Natural killer cell (primary cell): ENCODE measurements around the gene DNM1. TPM values are rescaled to one million over a fixed set of nuclear protein-coding genes. Genes with fewer than 3 reads are reported as not detected.

Source experiments
- ATAC-seq, 3 donors: fragments of 150-1000 bp in 2 of 3; fragments of 200-7000 bp in 1 of 3; cut with Tn5 transposase; 1 replicate in 1 of 3; 2 replicates in 2 of 3; pipeline ENCODE4 v1.10.0; 2021; ENCODE audit warnings: mild to moderate bottlenecking in 2 of 3, moderate library complexity in 2 of 3
- DNase-seq, 2 donors: peaks; one replicate each; pipeline versions ENCODE4 v3.0.0 to v3.0.0-alpha.2; 2013 to 2021; ENCODE audit warnings: mixed read lengths in 1 of 2
- H3K27ac ChIP-seq: one replicate; pipeline ENCODE4 v1.5.1; 2013; ENCODE audit warnings: mild to moderate bottlenecking, low read length
- H3K27me3 ChIP-seq: one replicate; pipeline ENCODE4 v1.6.1; 2013; ENCODE audit warnings: low read length; ENCODE audit not compliant: control insufficient read depth, insufficient read depth
- H3K36me3 ChIP-seq: one replicate; pipeline ENCODE4 v1.6.1; 2013; ENCODE audit warnings: low read length; ENCODE audit not compliant: control insufficient read depth, insufficient read depth
- H3K4me1 ChIP-seq: one replicate; pipeline ENCODE4 v1.6.1; 2013; ENCODE audit warnings: low read length; ENCODE audit not compliant: control insufficient read depth, insufficient read depth
- H3K4me3 ChIP-seq: one replicate; pipeline ENCODE4 v1.5.1; 2013; ENCODE audit warnings: low read length
- H3K9me3 ChIP-seq: one replicate; pipeline ENCODE4 v1.6.1; 2013; ENCODE audit warnings: low read length; ENCODE audit not compliant: control insufficient read depth, insufficient read depth
- H3K27ac Mint-ChIP-seq, 2 donors: one replicate each; pipeline ENCODE4 v1.8.0; 2022; ENCODE audit warnings: mild to moderate bottlenecking in 2 of 2, mixed read lengths in 2 of 2, moderate library complexity in 1 of 2
- H3K27me3 Mint-ChIP-seq, 2 donors: one replicate each; pipeline ENCODE4 v1.8.0; 2022; ENCODE audit warnings: low read depth in 2 of 2, mixed read lengths in 2 of 2
- H3K36me3 Mint-ChIP-seq: one replicate; pipeline ENCODE4 v1.8.0; 2022; ENCODE audit warnings: mixed read lengths
- H3K4me1 Mint-ChIP-seq, 2 donors: one replicate each; pipeline ENCODE4 v1.8.0; 2022; ENCODE audit warnings: mixed read lengths in 2 of 2
- H3K4me3 Mint-ChIP-seq: one replicate; pipeline ENCODE4 v1.8.0; 2022; ENCODE audit warnings: mild to moderate bottlenecking, moderate library complexity, mixed read lengths
- H3K9me3 Mint-ChIP-seq, 2 donors: one replicate each; pipeline ENCODE4 v1.8.0; 2022; ENCODE audit warnings: mixed read lengths in 2 of 2
- CTCF ChIP-seq: fragments of 200-600 bp; IDR thresholded peaks from one replicate; pipeline ENCODE4 v1.8.0; 2022; ENCODE audit warnings: antibody characterized with exemption
- WGBS: methylation state at CpG from one replicate; pipeline ENCODE4 v1.1.7; 2013; ENCODE audit warnings: missing lambda C conversion rate; ENCODE audit not compliant: insufficient coverage; 5-methylcytosine and 5-hydroxymethylcytosine counted together
- intact Hi-C: fragments of 100-400 bp; cut with micrococcal nuclease; formaldehyde crosslinking; loops from one replicate; pipeline ENCODE4 v1.14.2; 2022
- total RNA-seq, 4 donors: library from RNA; stranded (reverse); fragments of 120-200 nt in 1 of 4; gene quantifications; one replicate each; pipeline versions ENCODE4 v1.2.3 to v1.2.4, GENCODE V29; 2013 to 2022

The DNM1 gene
- total RNA-seq, 3 donors from 2014 or later (not counting 1 experiment from before 2014, with no cell fraction given), result 1.4 to 8.1 (median 2.6) TPM

- Histone ChIP-seq H3K27ac (no peak overlapping the region), H3K4me3 (no peak overlapping the region), H3K27me3 (no peaks in the 10 kb centered on the region), H3K4me1 (peaks cover 39% of the 10 kb centered on the region), H3K36me3 (no peaks in the 10 kb centered on the region), H3K9me3 (no peaks in the 10 kb centered on the region)
- intact Hi-C loops, result no loop called here
- Mint-ChIP-seq H3K27me3 (peaks cover 0 to 11% of the 10 kb centered on the region in 2 donors), H3K9me3 (no peaks in the 10 kb centered on the region), H3K36me3 (no peaks in the 10 kb centered on the region), H3K4me3 (no peak overlapping the region), H3K27ac (no peak overlapping the region), H3K4me1 (peaks cover 20 to 31% of the 10 kb centered on the region in 2 donors)
- TF ChIP-seq CTCF, result no peak
- DNase-seq (no peak), ATAC-seq (no peak)
- 33% methylated on average over 12 of the region's 13 CpGs for WGBS
Measured at GRCh38 chr9:128245421-128246151, 42.4 kb downstream of the DNM1 start.

GRCh38 chr9:128246471-128246870 lies 43.3 kb downstream of the DNM1 start:
- Mint-ChIP-seq H3K4me3 (no peak overlapping the region), H3K9me3 (no peaks in the 10 kb centered on the region), H3K27ac (no peak overlapping the region), H3K4me1 (peaks cover 25 to 37% of the 10 kb centered on the region in 2 donors), H3K36me3 (no peaks in the 10 kb centered on the region), H3K27me3 (peaks cover 0 to 11% of the 10 kb centered on the region in 2 donors)
- H3K4me3 ChIP-seq, result no peak overlapping the region
- no peaks in the 10 kb centered on the region for H3K36me3 ChIP-seq
- DNase-seq (no peak), ATAC-seq (no peak)
- no peak overlapping the region for H3K27ac ChIP-seq
- 54% methylated on average over 2 of the region's 2 CpGs for WGBS
- intact Hi-C loops, result no loop called here
- peaks cover 47% of the 10 kb centered on the region for H3K4me1 ChIP-seq
- no peaks in the 10 kb centered on the region for H3K27me3 ChIP-seq
- H3K9me3 ChIP-seq, result no peaks in the 10 kb centered on the region
- no peak for TF ChIP-seq CTCF

- H3K27me3 ChIP-seq, result no peaks in the 10 kb centered on the region
- ATAC-seq, result no peak
- no peak for DNase-seq
- Mint-ChIP-seq H3K27me3 (peaks cover 0 to 14% of the 10 kb centered on the region in 2 donors), H3K4me1 (peaks cover 25 to 45% of the 10 kb centered on the region in 2 donors), H3K36me3 (no peaks in the 10 kb centered on the region), H3K9me3 (no peaks in the 10 kb centered on the region), H3K4me3 (no peak overlapping the region), H3K27ac (no peak overlapping the region)
- H3K4me1 ChIP-seq, result peaks cover 53% of the 10 kb centered on the region
- H3K9me3 ChIP-seq, result no peaks in the 10 kb centered on the region
- H3K4me3 ChIP-seq, result no peak overlapping the region
- no peaks in the 10 kb centered on the region for H3K36me3 ChIP-seq
- TF ChIP-seq CTCF, result no peak
- H3K27ac ChIP-seq, result no peak overlapping the region
- 90% methylated on average over 4 of the region's 5 CpGs for WGBS
- intact Hi-C loops, result no loop called here
Measured at GRCh38 chr9:128247226-128247803, 44.1 kb downstream of the DNM1 start.
